ENCODE measurements around the gene OVCA2. TPM values are rescaled to one million over a fixed set of nuclear protein-coding genes. Genes with fewer than 3 reads are reported as not detected.
A peak's percentile ranks its signal among the peaks of the same experiment; 100 is the strongest.

OVCA2 gene
- total RNA-seq, 2 experiments from 2014 or later: 22.7 to 24.7 TPM

DNA sequence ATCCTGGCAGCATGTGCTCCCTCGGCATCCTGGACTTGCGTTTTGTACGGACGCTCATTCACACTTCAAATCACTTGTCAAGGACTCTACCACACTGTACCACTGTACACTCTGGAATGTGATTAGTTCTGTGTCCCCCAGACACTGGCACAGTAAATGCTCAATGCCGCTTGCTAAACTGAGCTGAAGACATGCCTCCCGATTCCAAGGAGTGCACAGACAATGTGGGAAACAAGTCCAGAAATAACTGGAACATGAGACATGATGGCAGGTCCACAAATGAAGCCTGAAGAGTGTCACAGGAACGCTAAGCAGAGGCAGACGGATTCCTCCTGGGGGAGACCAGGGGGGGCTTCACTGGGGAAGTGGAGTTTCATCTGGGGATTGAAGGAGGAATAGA, 35.2 kb downstream of the OVCA2 start:
- Mint-ChIP-seq H3K27ac (no peak overlapping the region), H3K27me3 (ENCODE audit: low read depth) (no peaks in the 10 kb centered on the region), H3K4me3 (no peak overlapping the region), H3K9me3 (no peaks in the 10 kb centered on the region), H3K4me1 (ENCODE audit: low read depth) (no peaks in the 10 kb centered on the region), H3K36me3 (ENCODE audit: low read depth) (peaks cover 31% of the 10 kb centered on the region)
- intact Hi-C loops (cut with micrococcal nuclease): no loop called here
- CTCF ChIA-PET: no interaction called here
- no peak for DNase-seq

DNA sequence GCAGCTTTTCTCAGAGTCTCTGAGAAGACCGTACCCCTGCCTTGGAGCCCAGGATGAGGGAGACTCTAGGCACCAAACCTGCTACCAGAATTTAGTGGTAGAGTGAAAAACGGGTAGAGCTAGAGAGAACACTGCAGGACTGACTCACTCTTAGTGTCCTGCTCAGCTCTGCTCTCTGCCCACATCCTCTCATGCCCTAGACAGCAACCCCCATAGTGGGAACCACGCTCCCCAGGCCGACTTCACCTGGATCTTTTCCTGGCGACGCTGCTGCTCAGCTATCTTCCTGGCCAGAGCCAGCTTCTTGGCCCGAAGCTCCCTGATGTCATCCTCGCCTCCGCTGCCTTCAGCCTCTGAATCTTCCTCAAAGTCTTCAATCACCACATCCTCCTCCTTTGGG, 39.7 kb downstream of the OVCA2 start:
- peaks cover 10% of the 10 kb centered on the region for H3K4me1 Mint-ChIP-seq (ENCODE audit: low read depth)
- H3K27ac Mint-ChIP-seq: no peak overlapping the region
- no peaks in the 10 kb centered on the region for H3K9me3 Mint-ChIP-seq
- H3K27me3 Mint-ChIP-seq (ENCODE audit: low read depth): no peaks in the 10 kb centered on the region
- CTCF ChIA-PET: no interaction called here
- H3K4me3 Mint-ChIP-seq: no peak overlapping the region
- DNase-seq: no peak
- peaks cover 38% of the 10 kb centered on the region for H3K36me3 Mint-ChIP-seq (ENCODE audit: low read depth)
- intact Hi-C loops (cut with micrococcal nuclease): no loop called here

DNA sequence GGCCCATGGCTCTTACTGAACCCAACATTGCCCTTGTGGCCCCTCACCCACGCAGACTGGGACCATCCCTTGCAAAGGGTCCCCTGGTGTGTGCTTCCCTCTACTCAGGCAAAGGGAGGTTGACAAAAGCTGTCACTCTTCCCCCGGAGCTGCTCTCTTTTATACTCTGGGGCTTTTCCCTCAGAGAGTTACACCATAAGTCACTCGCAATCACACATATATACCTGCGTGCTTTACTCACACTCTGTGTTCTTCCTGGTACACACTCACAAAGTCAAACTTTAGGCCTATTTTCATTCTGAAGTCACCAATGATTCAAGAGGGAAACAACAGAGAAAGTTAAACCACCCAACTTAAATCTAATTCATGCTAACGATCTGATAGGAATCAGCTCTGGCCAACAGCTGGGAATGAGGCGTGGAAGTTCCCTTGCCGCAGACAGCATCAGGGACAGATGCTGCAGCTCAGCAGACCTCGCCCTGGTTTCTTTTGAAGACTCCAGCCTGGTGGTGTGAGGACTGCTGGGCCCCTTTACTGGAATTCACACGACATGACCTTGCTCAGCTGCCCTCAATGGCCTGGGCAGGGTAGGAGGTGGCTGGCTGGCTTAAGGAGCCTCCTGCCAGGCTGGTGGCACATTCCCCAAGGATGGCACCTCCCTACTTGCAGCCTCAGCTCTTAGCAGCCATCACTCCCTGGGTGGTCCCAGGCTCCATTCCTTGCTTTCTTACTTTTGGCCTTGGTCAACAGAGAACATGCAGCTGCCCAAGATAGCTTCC, 40.4 kb downstream of the OVCA2 start:
- peaks cover 17% of the 10 kb centered on the region for H3K4me1 Mint-ChIP-seq (ENCODE audit: low read depth)
- H3K9me3 Mint-ChIP-seq: no peaks in the 10 kb centered on the region
- CTCF ChIA-PET: no interaction called here
- intact Hi-C loops (cut with micrococcal nuclease): no loop called here
- H3K27ac Mint-ChIP-seq: no peak overlapping the region
- H3K27me3 Mint-ChIP-seq (ENCODE audit: low read depth): no peaks in the 10 kb centered on the region
- DNase-seq: no peak
- H3K4me3 Mint-ChIP-seq: no peak overlapping the region
- peaks cover 39% of the 10 kb centered on the region for H3K36me3 Mint-ChIP-seq (ENCODE audit: low read depth)

DNA sequence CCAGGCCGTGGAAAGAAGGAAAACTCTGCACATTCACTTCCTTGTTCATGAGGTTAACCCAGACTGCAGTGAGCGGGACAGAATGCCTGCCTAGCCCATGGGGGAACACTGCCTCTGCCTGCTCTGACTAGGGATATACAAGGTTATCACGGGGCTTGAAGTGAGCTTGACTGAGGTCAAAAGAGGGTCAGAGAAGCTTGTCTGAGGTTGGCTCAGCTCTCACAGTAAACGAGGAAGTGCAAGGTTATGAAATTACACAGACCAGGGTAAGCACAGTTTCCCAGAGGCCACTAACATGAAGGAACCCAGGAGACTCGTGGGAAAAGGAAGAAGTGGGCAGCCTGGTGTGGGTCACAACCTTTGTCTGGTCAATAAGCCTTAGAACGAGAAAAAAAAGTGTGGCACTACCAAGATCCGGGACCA, 41.8 kb downstream of the OVCA2 start:
- Mint-ChIP-seq H3K4me1 (ENCODE audit: low read depth) (peaks cover 30% of the 10 kb centered on the region), H3K36me3 (ENCODE audit: low read depth) (peaks cover 32% of the 10 kb centered on the region), H3K4me3 (no peak overlapping the region), H3K27me3 (ENCODE audit: low read depth) (no peaks in the 10 kb centered on the region), H3K27ac (no peak overlapping the region), H3K9me3 (no peaks in the 10 kb centered on the region)
- CTCF ChIA-PET: interaction anchor here (1.2 kb wide), 1 partner anchor 19 kb away, joined by 3 read pairs; no protein-coding TSS in a partner anchor
- no peak for DNase-seq
- intact Hi-C loops (cut with micrococcal nuclease): no loop called here

DNA sequence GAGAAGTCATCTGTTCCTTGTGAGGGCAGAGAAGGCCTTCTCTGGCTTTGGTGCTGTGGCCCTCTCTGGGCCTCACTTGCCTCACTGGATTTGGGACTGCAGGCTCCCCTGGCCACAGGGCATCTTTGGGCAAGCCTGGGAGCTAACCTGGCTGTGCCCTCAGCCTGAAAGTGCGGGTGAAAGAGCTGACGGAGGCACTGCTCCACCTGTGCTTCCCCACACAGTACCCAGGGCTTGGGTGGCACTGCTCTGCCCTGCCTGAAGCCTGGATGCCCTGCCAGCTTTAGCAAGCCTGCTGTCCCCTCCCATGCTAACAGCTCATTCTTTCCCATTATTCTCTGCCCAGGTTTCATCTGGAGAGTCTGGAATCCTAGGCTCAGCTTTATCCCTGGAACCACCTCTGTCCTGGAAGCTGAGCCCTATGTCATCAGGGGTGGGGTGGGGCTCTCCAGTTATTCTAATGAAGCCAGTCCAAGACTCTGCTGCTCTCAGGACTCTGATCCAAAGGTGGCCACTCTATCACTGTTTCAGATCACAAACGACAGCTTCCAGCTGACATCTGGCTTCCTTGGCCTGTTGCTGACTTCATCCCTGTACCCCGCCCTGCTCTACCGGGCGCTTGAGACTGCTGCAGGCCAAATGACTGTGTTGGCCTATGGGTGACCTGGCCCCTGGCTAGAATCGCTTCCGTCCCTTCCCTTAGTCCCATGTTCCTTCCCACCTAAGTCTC, 42.4 kb downstream of the OVCA2 start:
- no peak for DNase-seq
- H3K27ac Mint-ChIP-seq: peak overlapping the region; percentile 19
- intact Hi-C loops (cut with micrococcal nuclease): no loop called here

DNA sequence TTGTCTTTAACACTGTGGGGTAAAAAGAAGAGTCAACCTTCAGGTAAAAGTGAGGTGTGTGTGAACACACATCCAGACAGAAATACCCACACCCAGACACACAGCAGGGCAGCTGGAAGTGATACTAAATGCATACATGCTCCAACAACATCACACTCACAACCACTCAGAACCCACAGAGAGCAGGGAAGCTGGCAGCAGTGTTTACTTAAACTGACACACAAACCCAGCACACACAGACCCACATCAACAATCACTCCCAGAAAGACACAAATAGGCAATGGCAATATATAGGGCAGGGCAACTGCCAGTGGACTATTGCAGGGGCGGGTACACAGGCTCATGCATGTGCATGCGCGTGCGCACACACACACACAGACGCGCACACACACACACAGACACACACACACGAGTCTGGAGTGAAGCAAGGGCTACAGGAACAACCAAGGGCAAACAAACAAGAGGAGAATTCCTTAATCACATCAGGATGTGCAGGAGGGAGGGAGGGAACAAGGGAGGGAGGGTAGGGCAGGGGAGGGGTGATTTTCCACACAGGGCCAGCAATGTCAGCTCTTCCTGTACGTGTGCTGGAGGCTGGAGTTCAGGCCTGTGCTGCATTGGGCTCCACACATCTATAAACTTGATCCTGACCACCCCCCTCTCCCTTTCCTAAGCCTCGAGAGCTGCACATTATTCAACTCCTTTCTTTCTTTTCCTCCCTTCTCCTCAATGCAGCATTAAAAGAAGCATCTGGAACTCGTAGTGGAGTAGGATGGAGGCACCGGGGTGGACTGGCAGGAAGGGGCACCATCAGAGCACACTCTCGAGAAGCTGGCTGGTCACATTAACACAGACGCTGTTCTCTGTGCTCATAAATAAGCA, 43.2 kb downstream of the OVCA2 start:
- Mint-ChIP-seq H3K27ac (peak overlapping the region; percentile 19), H3K36me3 (ENCODE audit: low read depth) (peaks cover 29% of the 10 kb centered on the region)
- intact Hi-C loops (cut with micrococcal nuclease): no loop called here

More for the DNA sequence above, 42.4 kb downstream of the OVCA2 start:
- CTCF ChIA-PET: interaction anchor here (1.2 kb wide), 1 partner anchor 20 kb away, joined by 3 read pairs; no protein-coding TSS in a partner anchor
- Mint-ChIP-seq H3K4me3 (no peak overlapping the region), H3K27me3 (ENCODE audit: low read depth) (no peaks in the 10 kb centered on the region), H3K36me3 (ENCODE audit: low read depth) (peaks cover 29% of the 10 kb centered on the region), H3K4me1 (ENCODE audit: low read depth) (peaks cover 36% of the 10 kb centered on the region), H3K9me3 (no peaks in the 10 kb centered on the region)

DNA sequence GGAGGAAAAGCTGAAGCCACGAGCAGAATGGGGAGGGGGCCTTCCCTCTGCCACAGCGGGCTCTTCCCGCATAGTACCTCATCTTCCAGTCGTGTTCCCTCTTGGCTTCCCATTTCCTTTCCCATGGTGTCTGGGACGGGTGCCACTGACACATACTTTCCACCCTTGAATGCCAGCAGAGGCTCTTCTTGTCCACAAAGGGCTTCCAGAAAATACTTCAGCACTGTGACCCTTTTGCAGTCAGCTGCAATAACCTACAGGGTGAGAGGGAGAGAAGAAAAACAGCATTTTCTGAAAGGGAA, 43.8 kb downstream of the OVCA2 start:
- CTCF ChIA-PET: interaction anchor here (0.6 to 1.2 kb wide), 3 partner anchors 15 to 145 kb away, joined by 4 to 5 read pairs (median 4); no protein-coding TSS in a partner anchor
- peaks cover 29% of the 10 kb centered on the region for H3K36me3 Mint-ChIP-seq (ENCODE audit: low read depth)
- DNase-seq: no peak
- peaks cover 50% of the 10 kb centered on the region for H3K4me1 Mint-ChIP-seq (ENCODE audit: low read depth)
- H3K27ac Mint-ChIP-seq: no peak overlapping the region
- H3K27me3 Mint-ChIP-seq (ENCODE audit: low read depth): no peaks in the 10 kb centered on the region
- intact Hi-C loops (cut with micrococcal nuclease): no loop called here
- no peak overlapping the region for H3K4me3 Mint-ChIP-seq
- H3K9me3 Mint-ChIP-seq: no peaks in the 10 kb centered on the region

More for the DNA sequence above, 43.2 kb downstream of the OVCA2 start:
- Mint-ChIP-seq H3K27me3 (ENCODE audit: low read depth) (no peaks in the 10 kb centered on the region), H3K9me3 (no peaks in the 10 kb centered on the region), H3K4me3 (no peak overlapping the region), H3K4me1 (ENCODE audit: low read depth) (peaks cover 44% of the 10 kb centered on the region)
- no peak for DNase-seq
- CTCF ChIA-PET: interaction anchor here (0.6 to 1.2 kb wide), 3 partner anchors 21 to 145 kb away, joined by 3 to 5 read pairs (median 4); no protein-coding TSS in a partner anchor

DNA sequence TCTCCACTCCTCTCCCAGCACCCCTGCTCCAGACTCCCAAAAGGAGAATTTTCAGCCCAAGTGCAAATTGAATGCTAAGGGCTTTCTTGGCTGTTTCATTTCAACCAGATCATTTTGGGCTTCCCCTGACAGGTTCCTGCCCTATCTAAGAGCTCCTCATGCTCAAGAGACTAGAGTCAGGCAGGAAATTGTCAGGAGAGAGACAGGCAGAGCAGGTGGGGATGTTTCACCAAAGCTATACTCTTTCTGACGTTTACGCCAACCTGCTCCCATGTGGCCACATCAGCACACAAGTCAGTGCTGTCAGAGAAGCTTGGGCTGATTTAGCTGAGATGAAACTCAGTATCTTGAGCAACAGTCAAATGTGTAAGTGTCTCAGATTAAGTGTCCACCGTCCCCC, 44.5 kb downstream of the OVCA2 start:
- Mint-ChIP-seq H3K27ac (no peak overlapping the region), H3K4me3 (no peak overlapping the region), H3K27me3 (ENCODE audit: low read depth) (no peaks in the 10 kb centered on the region), H3K36me3 (ENCODE audit: low read depth) (peaks cover 24% of the 10 kb centered on the region), H3K4me1 (ENCODE audit: low read depth) (peaks cover 57% of the 10 kb centered on the region), H3K9me3 (no peaks in the 10 kb centered on the region)
- CTCF ChIA-PET: interaction anchor here (0.6 to 1.2 kb wide), 3 partner anchors 16 to 174 kb away, joined by 3 to 4 read pairs (median 4); no protein-coding TSS in a partner anchor
- DNase-seq: peak; percentile 16
- intact Hi-C loops (cut with micrococcal nuclease): no loop called here

DNA sequence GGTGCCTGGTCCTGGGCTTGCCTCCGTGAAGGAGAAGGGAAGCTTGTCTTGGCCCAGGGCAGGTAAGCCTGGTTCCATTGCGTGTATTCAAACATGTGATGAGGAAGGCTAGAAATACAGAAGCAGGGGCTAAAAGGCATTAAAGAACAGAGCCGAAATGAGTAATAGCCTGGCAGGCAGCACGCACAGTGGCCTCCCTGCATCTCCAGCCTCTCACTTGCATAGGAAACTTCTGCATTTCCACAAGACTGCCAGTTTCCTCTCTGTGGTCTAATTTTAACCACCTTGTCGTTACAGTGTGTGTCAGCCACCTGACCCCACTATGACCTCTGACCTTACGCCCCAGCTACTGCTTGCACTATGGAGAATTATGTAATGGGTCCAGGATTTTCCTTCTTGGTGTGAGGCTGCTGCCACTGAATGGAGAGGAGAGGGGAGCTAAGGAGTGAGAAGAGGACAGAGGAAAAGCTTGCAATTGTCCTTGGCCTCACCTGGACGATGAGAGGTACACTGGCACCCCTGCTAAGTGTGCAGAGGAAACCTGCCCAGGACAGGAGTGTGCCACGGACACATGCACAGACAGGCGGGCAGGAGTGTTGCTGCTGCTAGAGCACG, 45.9 kb downstream of the OVCA2 start:
- no peak overlapping the region for H3K4me3 Mint-ChIP-seq
- H3K27ac Mint-ChIP-seq: no peak overlapping the region
- H3K27me3 Mint-ChIP-seq (ENCODE audit: low read depth): no peaks in the 10 kb centered on the region
- peaks cover 60% of the 10 kb centered on the region for H3K4me1 Mint-ChIP-seq (ENCODE audit: low read depth)
- peak; percentile 71 for DNase-seq
- H3K36me3 Mint-ChIP-seq (ENCODE audit: low read depth): peaks cover 18% of the 10 kb centered on the region
- CTCF ChIA-PET: interaction anchor here (0.6 to 3.1 kb wide), 7 partner anchors 12 to 166 kb away, joined by 3 to 18 read pairs (median 3); partner anchors contain the start of gene HIC1
- no peaks in the 10 kb centered on the region for H3K9me3 Mint-ChIP-seq
- intact Hi-C loops (cut with micrococcal nuclease): loop anchor here (1.0 to 2.0 kb wide), 2 partner anchors 17 to 135 kb away; no protein-coding TSS in a partner anchor

DNA sequence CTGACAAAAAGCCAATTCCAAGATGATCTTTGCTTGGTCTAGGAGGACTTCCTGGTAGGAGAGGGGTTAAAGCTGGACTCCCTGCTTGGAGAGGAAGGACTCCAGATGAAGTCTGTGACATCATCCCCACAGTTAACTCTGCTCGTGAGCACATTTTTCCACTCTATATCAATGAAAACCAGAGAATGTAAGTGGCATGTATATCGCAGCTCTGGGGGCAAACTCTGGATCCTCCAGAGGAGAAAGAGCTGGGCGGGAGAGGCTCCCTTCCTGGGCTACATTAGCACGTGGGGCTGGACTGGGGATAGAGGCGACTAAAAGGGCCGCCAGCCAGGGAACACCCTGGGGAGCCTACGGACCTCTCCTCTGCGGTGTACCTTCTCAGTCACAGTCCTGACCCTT, 47.2 kb downstream of the OVCA2 start:
- Mint-ChIP-seq H3K27me3 (ENCODE audit: low read depth) (no peaks in the 10 kb centered on the region), H3K36me3 (ENCODE audit: low read depth) (peaks cover 14% of the 10 kb centered on the region), H3K27ac (peak overlapping the region; percentile 89), H3K4me3 (peak overlapping the region; percentile 88), H3K9me3 (no peaks in the 10 kb centered on the region), H3K4me1 (ENCODE audit: low read depth) (peaks cover 60% of the 10 kb centered on the region)
- CTCF ChIA-PET: interaction anchor here (0.6 to 3.4 kb wide), 7 partner anchors 18 to 196 kb away, joined by 3 to 19 read pairs (median 4); partner anchors contain the start of gene HIC1
- no peak for DNase-seq
- intact Hi-C loops (cut with micrococcal nuclease): loop anchor here (2.0 kb wide), 1 partner anchor 134 kb away; no protein-coding TSS in a partner anchor

DNA sequence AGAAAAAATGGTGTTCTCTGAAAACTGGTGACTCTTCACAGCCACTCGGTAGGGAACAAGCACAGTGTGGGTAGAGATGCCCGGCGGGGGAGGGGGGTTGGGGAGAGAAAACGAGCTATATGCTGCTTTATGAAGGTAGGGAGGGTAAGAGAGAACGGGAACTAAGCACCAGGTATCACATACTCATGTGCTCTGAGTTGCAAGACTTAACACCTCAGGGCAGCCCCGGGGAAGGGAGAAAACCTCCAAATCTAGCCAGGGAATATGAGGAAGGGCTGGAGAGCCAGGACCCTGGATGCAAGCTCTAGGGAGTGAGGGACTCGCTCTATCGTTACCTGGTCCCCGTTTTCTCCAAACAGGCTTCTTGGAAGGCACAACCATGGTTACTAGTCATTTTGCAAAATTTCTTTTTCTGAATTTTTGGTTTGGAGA, 48.4 kb downstream of the OVCA2 start:
- intact Hi-C loops (cut with micrococcal nuclease): no loop called here
- Mint-ChIP-seq H3K27me3 (ENCODE audit: low read depth) (no peaks in the 10 kb centered on the region), H3K27ac (peak overlapping the region; percentile 89), H3K36me3 (ENCODE audit: low read depth) (peaks cover 9% of the 10 kb centered on the region), H3K4me1 (ENCODE audit: low read depth) (peaks cover 57% of the 10 kb centered on the region), H3K4me3 (peak overlapping the region; percentile 88), H3K9me3 (no peaks in the 10 kb centered on the region)
- CTCF ChIA-PET: interaction anchor here (0.5 to 3.4 kb wide), 5 partner anchors 9 to 1618 kb away, joined by 3 to 19 read pairs (median 3); partner anchors contain the start of gene HIC1
- peak; percentile 49 for DNase-seq

Measured in activated naive CD4-positive, alpha-beta T cell treated with anti-CD3 and anti-CD28 coated beads for 36 hours (primary cell).